C4-2B (cell line): ENCODE data around the gene LCP2.

Experiments
- H3K27ac ChIP-seq: fragments of 450-650 bp; 2 replicates; pipeline ENCODE4 v1.5.1; 2017
- CTCF ChIP-seq: fragments of 450-650 bp; conservative IDR thresholded peaks from 2 replicates; pipeline ENCODE4 v1.5.1; 2017; ENCODE audit warnings: mild to moderate bottlenecking
- ZFX ChIP-seq: fragments of 450-650 bp; IDR thresholded peaks from 2 replicates; pipeline ENCODE4 v1.6.1; 2017

Gene LCP2

GRCh38 chr5:170296935-170297588 is 515 bp downstream of the LCP2 start:
- H3K27ac ChIP-seq: no peak overlapping the region
- TF ChIP-seq CTCF (no peak), ZFX (no peak)

- TF ChIP-seq ZFX (no peak), CTCF (no peak)
- H3K27ac ChIP-seq: no peak overlapping the region
Observed at GRCh38 chr5:170296036-170296934, 1.3 kb downstream of the LCP2 start.

- TF ChIP-seq CTCF: no peak
- no peak for TF ChIP-seq ZFX
- H3K27ac ChIP-seq: no peak overlapping the region
Observed at GRCh38 chr5:170294556-170294955, 3.0 kb downstream of the LCP2 start.

- TF ChIP-seq ZFX (no peak), CTCF (no peak)
- no peak overlapping the region for H3K27ac ChIP-seq
Observed at GRCh38 chr5:170294057-170294456, 3.5 kb downstream of the LCP2 start.

- H3K27ac ChIP-seq: no peak overlapping the region
- TF ChIP-seq CTCF (no peak), ZFX (no peak)
Observed at GRCh38 chr5:170293273-170293672, 4.3 kb downstream of the LCP2 start.

GRCh38 chr5:170292179-170293104 is 5.1 kb downstream of the LCP2 start:
- no peak overlapping the region for H3K27ac ChIP-seq
- TF ChIP-seq CTCF: no peak
- TF ChIP-seq ZFX: no peak
